T47D (cell line): ENCODE data around the gene ZNF444.
"Not testable (repeated sequence)": the region's sequence is repeated elsewhere in the genome, so short reads cannot be mapped to it uniquely, and the experiment has no call there.

Source experiments
- DNase-seq, 2 experiments: peaks; one replicate each; pipeline versions ENCODE4 v3.0.0 to v3.0.0-alpha.2; 2011 to 2012; ENCODE audit warnings: low read depth in 1 of 2, low spot score in 1 of 2
- JUND ChIP-seq: IDR thresholded peaks from 2 replicates; pipeline ENCODE4 v1.6.1; 2012; ENCODE audit warnings: low read depth
- in situ Hi-C: cut with HindIII; loops from 2 replicates; pipeline ENCODE4 v1.10.0; 2016; ENCODE audit warnings: low sequenced_read_pairs, low pct_unique_long_range_greater_than_20kb

ZNF444 gene

GRCh38 chr19:56101746-56102535 is 39.1 kb upstream of the ZNF444 start:
- TF ChIP-seq JUND = no peak

DNA sequence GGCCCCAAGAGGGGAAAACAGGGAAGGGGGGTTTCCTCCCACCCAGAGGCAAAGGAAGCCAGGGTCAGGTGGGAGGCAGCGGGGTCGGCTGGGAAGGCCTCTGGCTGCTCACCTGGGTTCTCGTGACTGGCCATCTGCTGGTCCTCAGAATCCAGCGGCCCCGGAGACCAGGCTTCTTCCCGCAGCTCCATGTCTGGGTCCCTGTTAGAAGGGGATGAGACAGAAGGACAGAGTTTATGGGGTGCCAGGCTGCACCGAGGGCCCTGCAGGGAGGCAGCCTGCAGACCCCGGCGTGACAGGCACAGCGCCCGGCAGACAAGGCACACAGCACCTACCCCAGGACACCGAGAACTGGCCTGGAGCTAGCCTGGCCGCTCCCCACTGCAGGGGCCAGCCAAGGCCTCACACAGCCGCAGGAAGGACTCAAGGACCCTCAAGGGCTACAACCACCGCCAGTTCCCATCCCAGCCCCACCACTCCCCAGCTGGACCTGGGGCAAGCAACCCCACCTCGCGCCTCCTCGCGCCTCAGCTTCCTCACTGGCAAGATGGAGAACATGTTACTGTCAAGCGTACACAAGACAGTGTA is 38.0 kb upstream of the ZNF444 start:
- TF ChIP-seq JUND = no peak
- no peak for DNase-seq
- in situ Hi-C loops = no loop called here

More at GRCh38 chr19:56101746-56102535, 39.1 kb upstream of the ZNF444 start:
- in situ Hi-C loops = no loop called here
- no peak for DNase-seq

DNA sequence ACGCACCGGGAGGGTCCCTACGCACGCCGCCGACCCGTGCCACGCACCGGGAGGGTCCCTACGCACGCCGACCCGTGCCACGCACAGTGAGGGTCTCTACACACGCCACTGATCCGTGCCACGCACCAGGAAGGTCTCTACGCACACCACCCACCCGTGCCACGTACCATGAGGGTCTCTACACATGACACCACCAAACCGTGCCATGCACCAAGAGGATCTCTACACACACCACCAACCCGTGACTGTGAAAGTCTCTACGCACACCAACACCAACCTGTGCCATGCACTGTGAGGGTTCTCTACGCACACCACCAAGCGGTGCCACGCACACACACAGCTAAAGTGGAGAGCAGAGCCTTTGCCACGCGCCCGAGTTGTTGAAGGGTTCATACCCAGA is 36.7 kb upstream of the ZNF444 start:
- no peak for TF ChIP-seq JUND
- in situ Hi-C loops = no loop called here

GRCh38 chr19:56105090-56105701 is 35.9 kb upstream of the ZNF444 start:
- peak; percentile 77 to 84 for DNase-seq
- in situ Hi-C loops = no loop called here
- no peak for TF ChIP-seq JUND

More for the DNA sequence above, 36.7 kb upstream of the ZNF444 start:
- no peak for DNase-seq

DNA sequence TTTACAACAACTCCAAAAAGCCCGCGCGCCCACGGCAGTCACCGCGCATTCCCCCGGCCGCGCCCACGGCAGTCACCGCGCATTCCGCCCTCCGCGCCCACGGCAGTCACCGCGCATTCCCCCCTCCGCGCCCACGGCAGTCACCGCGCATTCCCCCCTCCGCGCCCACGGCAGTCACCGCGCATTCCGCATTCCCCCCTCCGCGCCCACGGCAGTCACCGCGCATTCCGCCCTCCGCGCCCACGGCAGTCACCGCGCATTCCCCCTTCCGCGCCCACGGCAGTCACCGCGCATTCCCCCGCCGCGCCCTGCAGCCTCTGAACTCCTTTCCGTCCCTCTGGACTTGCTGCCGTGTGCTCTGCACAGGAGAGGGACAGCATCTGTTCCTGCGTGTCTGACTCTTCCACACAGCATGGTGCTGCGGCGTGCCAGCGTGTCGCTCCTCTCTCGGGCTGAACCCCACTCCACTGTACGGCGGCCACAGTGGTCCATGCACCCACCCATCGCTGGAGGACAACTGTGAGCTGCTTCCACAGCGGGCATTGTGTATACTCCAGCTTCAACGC is 35.2 kb upstream of the ZNF444 start:
- DNase-seq, in situ Hi-C loops: not testable (repeated sequence)

DNA sequence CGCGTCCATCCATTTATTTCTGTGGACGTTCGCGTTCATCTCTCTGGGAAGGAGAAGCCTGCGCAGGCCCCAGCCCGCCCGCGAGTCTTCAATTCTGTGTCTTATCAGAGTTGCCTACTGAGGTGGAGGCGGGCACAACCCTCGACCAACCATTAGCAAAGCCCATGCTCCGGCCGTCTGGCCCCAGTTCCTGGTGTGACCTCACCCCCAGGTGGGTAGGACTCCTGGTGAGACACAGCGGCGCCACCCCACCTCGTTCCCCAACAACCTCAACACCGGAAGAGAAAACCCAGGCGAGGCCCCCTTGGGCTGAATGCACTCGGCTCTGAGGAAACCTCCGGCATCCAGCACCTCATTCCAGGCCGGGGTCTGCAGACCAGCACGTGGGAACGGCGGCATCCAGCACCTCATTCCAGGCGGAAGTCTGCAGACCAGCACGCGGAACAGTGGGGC is 34.7 kb upstream of the ZNF444 start:
- in situ Hi-C loops = no loop called here
- no peak for TF ChIP-seq JUND
- DNase-seq = no peak

DNA sequence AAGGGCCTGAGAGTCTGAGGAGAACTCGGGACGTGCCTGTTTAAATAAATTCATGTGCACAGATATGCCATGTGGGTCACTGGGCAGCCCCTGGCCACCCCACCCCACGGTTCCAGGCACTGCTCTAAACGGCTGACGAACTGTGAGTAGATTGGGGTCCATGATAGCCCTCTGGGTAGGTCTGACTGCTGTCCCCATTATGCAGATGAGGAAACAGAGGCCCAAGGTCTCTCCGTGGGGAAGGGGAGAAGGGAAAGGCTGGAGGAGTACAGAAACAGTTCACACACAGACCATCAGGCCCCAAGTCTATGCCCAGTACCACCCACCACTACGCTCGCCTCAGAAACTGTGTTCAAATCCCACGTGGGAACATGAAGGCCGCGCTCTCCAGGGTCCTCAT is 34.1 kb upstream of the ZNF444 start:
- in situ Hi-C loops = no loop called here
- TF ChIP-seq JUND = no peak
- DNase-seq = no peak

DNA sequence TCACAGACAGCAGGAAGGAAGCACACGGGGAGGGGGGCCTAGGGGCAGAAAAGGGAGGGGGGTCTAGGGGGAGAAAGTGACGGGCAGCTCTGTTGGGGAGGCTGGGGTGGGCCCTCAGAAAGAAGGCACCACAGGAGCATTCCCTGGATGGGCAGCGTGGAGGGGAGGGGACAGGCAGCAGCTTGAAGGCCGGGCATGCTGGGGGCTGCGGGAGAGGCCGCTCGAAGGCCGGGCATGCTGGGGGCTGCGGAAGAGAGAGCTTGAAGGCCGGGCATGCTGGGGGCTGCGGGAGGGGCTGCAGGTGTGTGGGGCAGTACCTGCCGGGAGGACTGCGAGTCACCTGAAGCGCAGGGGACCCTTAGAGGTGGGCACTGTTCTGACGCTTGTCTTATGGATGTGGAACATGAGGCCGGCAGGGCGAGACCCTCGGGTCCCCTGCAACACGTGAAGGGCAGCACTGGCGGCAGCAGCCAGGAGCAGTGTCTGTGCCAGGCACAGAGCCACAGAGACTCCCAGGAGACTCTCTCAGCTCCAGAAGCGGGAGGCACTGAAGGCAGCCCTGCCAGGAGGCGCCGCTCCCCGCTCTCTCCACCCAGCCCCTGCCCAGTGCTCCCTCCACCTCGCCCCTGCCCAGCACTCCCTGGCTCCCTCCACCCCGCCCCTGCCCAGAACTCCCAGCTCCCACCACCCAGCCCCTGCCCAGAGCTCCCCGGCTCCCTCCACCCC is 33.3 kb upstream of the ZNF444 start:
- in situ Hi-C loops = no loop called here
- TF ChIP-seq JUND = no peak
- no peak for DNase-seq

DNA sequence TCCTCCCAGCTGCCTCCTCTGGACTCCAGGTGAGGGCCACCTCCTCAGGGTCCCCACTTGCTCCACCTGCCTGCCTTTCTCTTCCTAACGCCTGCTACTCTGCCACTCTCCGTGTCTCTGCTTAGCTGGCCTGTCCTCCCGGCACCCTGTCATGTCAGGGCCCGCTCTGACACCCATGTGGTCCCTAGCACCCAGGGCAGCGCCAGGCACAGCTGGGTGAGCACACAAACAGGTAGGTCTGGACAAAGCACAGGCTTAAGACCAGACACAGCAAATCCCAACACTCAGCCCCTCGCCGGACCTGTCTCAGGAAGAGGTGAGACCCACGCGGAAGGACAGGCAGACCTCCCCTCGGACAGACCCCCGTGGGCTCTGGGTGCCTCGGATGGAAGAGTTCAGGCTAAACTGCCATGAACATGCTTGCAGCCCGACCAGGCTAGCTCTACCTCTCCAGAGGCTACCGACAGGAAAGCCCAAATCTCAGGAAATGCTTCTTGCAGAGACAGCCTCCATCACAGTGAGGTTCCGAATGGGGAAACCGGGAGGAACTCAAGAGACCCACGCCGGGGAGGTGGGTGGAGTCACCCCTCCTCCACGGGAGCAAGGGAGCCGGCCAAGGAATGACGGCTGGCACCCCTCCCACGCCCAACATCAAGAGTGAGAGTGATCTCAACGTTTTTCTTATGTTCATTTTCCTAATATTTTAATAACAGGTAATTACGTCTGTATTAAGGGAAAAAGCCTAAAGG is 32.5 kb upstream of the ZNF444 start:
- TF ChIP-seq JUND = no peak
- in situ Hi-C loops = no loop called here
- no peak for DNase-seq

DNA sequence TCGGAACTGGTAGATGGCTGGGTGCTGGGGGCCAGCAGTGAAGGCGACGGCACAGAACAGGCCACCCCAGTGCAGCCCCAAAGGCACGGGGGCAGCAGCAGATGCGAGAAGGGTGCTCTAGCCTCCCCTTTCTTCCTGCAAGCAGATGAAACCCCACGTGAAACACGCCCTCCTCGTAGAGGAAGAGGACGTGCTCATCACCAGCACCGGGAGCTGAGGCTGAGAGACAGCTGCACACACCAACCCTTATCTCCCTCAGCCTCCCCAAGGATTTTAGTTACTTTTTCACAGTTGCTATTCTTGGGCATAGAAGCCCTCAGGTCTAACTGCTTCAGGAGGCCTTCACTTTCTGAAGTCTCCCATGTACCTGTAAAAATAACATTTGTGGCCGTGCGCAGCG is 31.9 kb upstream of the ZNF444 start:
- no peak for DNase-seq
- TF ChIP-seq JUND = no peak
- in situ Hi-C loops = no loop called here

- in situ Hi-C loops = no loop called here
- no peak for DNase-seq
- no peak for TF ChIP-seq JUND
These were observed 30.3 kb upstream of the ZNF444 start for GRCh38 chr19:56110515-56111448.
